T-cell (primary cell): ENCODE results near the gene UFD1. TPM values are rescaled to one million over a fixed set of nuclear protein-coding genes. Genes with fewer than 3 reads are reported as not detected.

Source experiments
- ATAC-seq, 4 experiments: fragments of 200-7000 bp in 3 of 4; fragments of 150-1000 bp in 1 of 4; cut with Tn5 transposase; replicated peaks in 1 of 4; 1 replicate in 3 of 4; 2 replicates in 1 of 4; pipeline ENCODE4 v1.10.0; 2021; ENCODE audit warnings: moderate library complexity in 3 of 4, mild to moderate bottlenecking in 2 of 4, moderate number of reproducible peaks in 1 of 4
- CTCF ChIA-PET, 2 donors: fragments of 300-600 bp; sonication (Branson Sonifier 250); formaldehyde crosslinking; loops; one replicate each; lab custom pipeline; 2022; ENCODE audit warnings: antibody characterized with exemption in 2 of 2; lab: Charles Lee
- POLR2A ChIA-PET, 2 donors: fragments of 300-600 bp; sonication (Branson Sonifier 250); formaldehyde crosslinking; loops; one replicate each; lab custom pipeline; 2022; ENCODE audit warnings: antibody characterized with exemption in 2 of 2; lab: Charles Lee
- DNase-seq, 35 experiments: peaks; one replicate each; pipeline versions ENCODE4 v3.0.0 to v3.0.0-alpha.2; 2013 to 2023
- H3K27ac ChIP-seq: one replicate; pipeline ENCODE4 v1.5.1; 2013; ENCODE audit warnings: low read length
- H3K27me3 ChIP-seq, 2 experiments: replicated peaks in 1 of 2; 1 replicate in 1 of 2; 2 replicates in 1 of 2; pipeline versions ENCODE4 v1.6.1 to v1.7.0; 2013; ENCODE audit warnings: low read length in 1 of 2, mixed read lengths in 1 of 2; ENCODE audit not compliant: control insufficient read depth in 2 of 2, insufficient read depth in 2 of 2; ENCODE audit errors: extremely low read depth in 1 of 2
- H3K36me3 ChIP-seq, 2 donors: 1 replicate in 1 of 2; 2 replicates in 1 of 2; pipeline versions ENCODE4 v1.6.1 to v1.7.0; 2013; ENCODE audit warnings: low read length in 1 of 2; ENCODE audit not compliant: control insufficient read depth in 2 of 2, insufficient read depth in 1 of 2; ENCODE audit errors: extremely low read depth in 1 of 2
- H3K4me1 ChIP-seq, 2 experiments: 1 replicate in 1 of 2; 2 replicates in 1 of 2; pipeline versions ENCODE4 v1.6.1 to v1.7.0; 2013; ENCODE audit warnings: low read length in 2 of 2, mixed read lengths in 1 of 2; ENCODE audit not compliant: insufficient read depth in 2 of 2, control insufficient read depth in 1 of 2; ENCODE audit errors: extremely low read depth in 1 of 2
- H3K4me3 ChIP-seq, 2 donors: 1 replicate in 1 of 2; 2 replicates in 1 of 2; pipeline versions ENCODE4 v1.5.1 to v1.7.0; 2013; ENCODE audit warnings: mild to moderate bottlenecking in 2 of 2, low read length in 1 of 2, moderate library complexity in 1 of 2; ENCODE audit not compliant: control insufficient read depth in 1 of 2; ENCODE audit errors: extremely low read depth in 1 of 2
- H3K9me3 ChIP-seq: 2 replicates; pipeline ENCODE4 v1.7.0; 2013
- H3K27ac Mint-ChIP-seq, 2 donors: one replicate each; pipeline ENCODE4 v1.8.0; 2020 to 2021; ENCODE audit warnings: mild to moderate bottlenecking in 2 of 2, mixed read lengths in 2 of 2
- H3K27me3 Mint-ChIP-seq, 2 donors: one replicate each; pipeline ENCODE4 v1.8.0; 2021 to 2022; ENCODE audit warnings: mixed read lengths in 2 of 2
- H3K36me3 Mint-ChIP-seq: one replicate; pipeline ENCODE4 v1.8.0; 2021; ENCODE audit warnings: mixed read lengths
- H3K4me1 Mint-ChIP-seq, 3 donors: one replicate each; pipeline ENCODE4 v1.8.0; 2020 to 2022; ENCODE audit warnings: mixed read lengths in 3 of 3, mild to moderate bottlenecking in 1 of 3
- H3K4me3 Mint-ChIP-seq, 3 donors: one replicate each; pipeline ENCODE4 v1.8.0; 2020 to 2022; ENCODE audit warnings: mild to moderate bottlenecking in 3 of 3, mixed read lengths in 3 of 3, moderate library complexity in 3 of 3
- H3K9me3 Mint-ChIP-seq, 3 donors: one replicate each; pipeline ENCODE4 v1.8.0; 2020 to 2022; ENCODE audit warnings: mixed read lengths in 3 of 3
- WGBS: methylation state at CpG from one replicate; pipeline ENCODE4 v1.1.5; 2013; ENCODE audit warnings: missing lambda C conversion rate; ENCODE audit not compliant: insufficient coverage; 5-methylcytosine and 5-hydroxymethylcytosine counted together
- total RNA-seq, 35 experiments: library from RNA in 6 of 35; stranded (reverse) in 6 of 35; fragments of 120-200 nt in 1 of 35; gene quantifications; one replicate each; pipeline versions ENCODE4 v1.2.1 to v1.2.4 and lab custom pipeline; 2013 to 2026

The UFD1 gene
- total RNA-seq, 5 donors from 2014 or later (not counting 1 experiment from before 2014, with no cell fraction given), result 52.9 to 85.1 (median 60.0) TPM

- peak overlapping the region; percentile 84 to 93 (median 93) for H3K4me3 Mint-ChIP-seq
- H3K27me3 Mint-ChIP-seq, result no peaks in the 10 kb centered on the region
- H3K36me3 Mint-ChIP-seq, result peaks cover 18% of the 10 kb centered on the region
- Histone ChIP-seq H3K27me3 (no peaks in the 10 kb centered on the region), H3K4me3 (peak overlapping the region; percentile 71 to 86), H3K27ac (peak overlapping the region; percentile 25), H3K4me1 (peaks cover 11 to 13% of the 10 kb centered on the region in 2 experiments), H3K9me3 (no peaks in the 10 kb centered on the region), H3K36me3 (peaks cover 21 to 32% of the 10 kb centered on the region in 2 donors)
- ChIA-PET CTCF (interaction anchor here (0.6 to 2.2 kb wide), 6 partner anchors 11 to 1106 kb away, joined by 3 to 7 read pairs (median 4); no protein-coding TSS in a partner anchor), POLR2A (no interaction called here)
- ATAC-seq (no peak), DNase-seq (peak in 1 of 35 experiments; percentile 34)
- WGBS, result 39% methylated on average over 2 of the region's 5 CpGs
- peaks cover 33 to 43% (median 36%) of the 10 kb centered on the region in 3 donors for H3K4me1 Mint-ChIP-seq
- peak overlapping the region; percentile 84 to 88 for H3K27ac Mint-ChIP-seq
- H3K9me3 Mint-ChIP-seq, result no peaks in the 10 kb centered on the region
These were observed 1.5 kb downstream of the UFD1 start for GRCh38 chr22:19477321-19478044.

- H3K4me1 ChIP-seq, result peaks cover 11 to 13% of the 10 kb centered on the region in 2 experiments
- no peak overlapping the region for H3K4me3 ChIP-seq
- H3K27me3 ChIP-seq, result no peaks in the 10 kb centered on the region
- Mint-ChIP-seq H3K27ac (no peak overlapping the region), H3K9me3 (no peaks in the 10 kb centered on the region), H3K27me3 (no peaks in the 10 kb centered on the region), H3K36me3 (peaks cover 31% of the 10 kb centered on the region), H3K4me1 (peaks cover 33 to 43% (median 38%) of the 10 kb centered on the region in 3 donors), H3K4me3 (no peak overlapping the region)
- CTCF ChIA-PET, result interaction anchor here in 1 of 2 donors (0.6 kb wide), 1 partner anchor 25 kb away, joined by 4 read pairs; no protein-coding TSS in a partner anchor
- ATAC-seq, result no peak
- WGBS, result 100% methylated on average over 1 of the region's 3 CpGs
- POLR2A ChIA-PET, result interaction anchor here in 1 of 2 donors (0.7 kb wide), 1 partner anchor 96 kb away, joined by 11 read pairs; no protein-coding TSS in a partner anchor
- H3K36me3 ChIP-seq, result peaks cover 25 to 46% of the 10 kb centered on the region in 2 donors
- H3K9me3 ChIP-seq, result no peaks in the 10 kb centered on the region
- H3K27ac ChIP-seq, result no peak overlapping the region
- DNase-seq, result no peak
These were observed 3.0 kb downstream of the UFD1 start for GRCh38 chr22:19476023-19476422.

- WGBS, result 85% methylated on average over 2 of the region's 3 CpGs
- ChIA-PET POLR2A (no interaction called here), CTCF (interaction anchor here (1.0 to 1.5 kb wide), 3 partner anchors 24 to 157 kb away, joined by 3 read pairs; no protein-coding TSS in a partner anchor)
- H3K27me3 ChIP-seq, result no peaks in the 10 kb centered on the region
- Mint-ChIP-seq H3K4me1 (peaks cover 30 to 44% (median 33%) of the 10 kb centered on the region in 3 donors), H3K4me3 (no peak overlapping the region), H3K9me3 (no peaks in the 10 kb centered on the region), H3K27ac (no peak overlapping the region), H3K36me3 (peaks cover 46% of the 10 kb centered on the region), H3K27me3 (no peaks in the 10 kb centered on the region)
- peaks cover 7 to 11% of the 10 kb centered on the region in 2 experiments for H3K4me1 ChIP-seq
- H3K4me3 ChIP-seq, result no peak overlapping the region
- ATAC-seq (no peak), DNase-seq (no peak)
- H3K36me3 ChIP-seq, result peaks cover 41 to 69% of the 10 kb centered on the region in 2 donors
- no peaks in the 10 kb centered on the region for H3K9me3 ChIP-seq
- no peak overlapping the region for H3K27ac ChIP-seq
These were observed 5.4 kb downstream of the UFD1 start for GRCh38 chr22:19473578-19473977.

GRCh38 chr22:19472233-19472632 lies 6.8 kb downstream of the UFD1 start:
- Histone ChIP-seq H3K4me3 (no peak overlapping the region), H3K36me3 (peaks cover 45 to 83% of the 10 kb centered on the region in 2 donors), H3K9me3 (no peaks in the 10 kb centered on the region), H3K4me1 (peaks cover under 1 to 3% of the 10 kb centered on the region in 2 experiments), H3K27ac (no peak overlapping the region), H3K27me3 (no peaks in the 10 kb centered on the region)
- ChIA-PET CTCF (interaction anchor here in 1 of 2 donors (1.2 kb wide), 1 partner anchor 158 kb away, joined by 3 read pairs; no protein-coding TSS in a partner anchor), POLR2A (interaction anchor here in 1 of 2 donors (0.5 to 0.6 kb wide), 2 partner anchors 64 to 359 kb away, joined by 3 read pairs; no protein-coding TSS in a partner anchor)
- no peak for ATAC-seq
- Mint-ChIP-seq H3K27ac (no peak overlapping the region), H3K36me3 (peaks cover 60% of the 10 kb centered on the region), H3K27me3 (no peaks in the 10 kb centered on the region), H3K4me1 (peaks cover 18 to 34% (median 22%) of the 10 kb centered on the region in 3 donors), H3K4me3 (no peak overlapping the region), H3K9me3 (no peaks in the 10 kb centered on the region)
- 98% methylated on average over 7 of the region's 8 CpGs for WGBS
- DNase-seq, result no peak

GRCh38 chr22:19471572-19471971 lies 7.4 kb downstream of the UFD1 start:
- H3K27ac Mint-ChIP-seq, result no peak overlapping the region
- no peak overlapping the region for H3K27ac ChIP-seq
- H3K9me3 Mint-ChIP-seq, result no peaks in the 10 kb centered on the region
- peaks cover 61% of the 10 kb centered on the region for H3K36me3 Mint-ChIP-seq
- POLR2A ChIA-PET, result interaction anchor here in 1 of 2 donors (0.6 kb wide), 1 partner anchor 359 kb away, joined by 3 read pairs; no protein-coding TSS in a partner anchor
- CTCF ChIA-PET, result no interaction called here
- H3K4me3 ChIP-seq, result no peak overlapping the region
- no peaks in the 10 kb centered on the region for H3K9me3 ChIP-seq
- no peak for ATAC-seq
- 95% methylated on average over 5 of the region's 11 CpGs for WGBS
- H3K36me3 ChIP-seq, result peaks cover 45 to 89% of the 10 kb centered on the region in 2 donors
- DNase-seq, result no peak
- H3K27me3 ChIP-seq, result no peaks in the 10 kb centered on the region
- H3K4me1 Mint-ChIP-seq, result peaks cover 15 to 31% (median 18%) of the 10 kb centered on the region in 3 donors
- no peaks in the 10 kb centered on the region for H3K27me3 Mint-ChIP-seq
- H3K4me3 Mint-ChIP-seq, result no peak overlapping the region
- H3K4me1 ChIP-seq, result peaks cover 0 to 3% of the 10 kb centered on the region in 2 experiments

- H3K4me3 Mint-ChIP-seq, result no peak overlapping the region
These were observed 9.0 kb downstream of the UFD1 start for GRCh38 chr22:19470010-19470409.

More at GRCh38 chr22:19470010-19470409, 9.0 kb downstream of the UFD1 start:
- WGBS, result 100% methylated on average over 2 of the region's 2 CpGs
- H3K4me1 ChIP-seq, result peaks cover 0 to 3% of the 10 kb centered on the region in 2 experiments
- no peaks in the 10 kb centered on the region for H3K9me3 Mint-ChIP-seq
- CTCF ChIA-PET, result no interaction called here
- no peak for DNase-seq
- POLR2A ChIA-PET, result no interaction called here
- H3K27ac Mint-ChIP-seq, result no peak overlapping the region
- H3K27ac ChIP-seq, result no peak overlapping the region
- H3K27me3 ChIP-seq, result no peaks in the 10 kb centered on the region
- ATAC-seq, result no peak
- no peak overlapping the region for H3K4me3 ChIP-seq
- peaks cover 65% of the 10 kb centered on the region for H3K36me3 Mint-ChIP-seq
- H3K27me3 Mint-ChIP-seq, result no peaks in the 10 kb centered on the region
- H3K4me1 Mint-ChIP-seq, result peaks cover 3 to 18% (median 5%) of the 10 kb centered on the region in 3 donors
- H3K36me3 ChIP-seq, result peaks cover 38 to 95% of the 10 kb centered on the region in 2 donors
- no peaks in the 10 kb centered on the region for H3K9me3 ChIP-seq
